SKM-1 (cell line): ENCODE results near the gene TXNL4B.
A peak's percentile ranks its signal among the peaks of the same experiment; 100 is the strongest.

Experiments used
- DNase-seq: peaks from one replicate; lab custom pipeline; 2025; ENCODE audit not compliant: unreplicated experiment; lab: John Stamatoyannopoulos, UW

TXNL4B gene

GRCh38 chr16:72093448-72094265 lies at the start of gene TXNL4B, which contains the start of gene DHX38:
TSS of gene TXNL4B (minus strand) at chr16:72093620. CDS start at chr16:72090749, 2,871 bp downstream.
TSS of gene DHX38 (plus strand) at chr16:72093847. CDS start at chr16:72096158, 2,311 bp downstream.
- DNase-seq = peak; percentile 99

GRCh38 chr16:72142476-72142875 lies 49.1 kb upstream of the TXNL4B start:
- no peak for DNase-seq

GRCh38 chr16:72139908-72140307 lies 46.5 kb upstream of the TXNL4B start:
- DNase-seq = no peak

GRCh38 chr16:72138064-72138572 lies 44.7 kb upstream of the TXNL4B start:
- no peak for DNase-seq

GRCh38 chr16:72137380-72138063 lies 44.1 kb upstream of the TXNL4B start:
- no peak for DNase-seq

- DNase-seq = no peak
Observed at GRCh38 chr16:72134507-72134906, 41.1 kb upstream of the TXNL4B start.

GRCh38 chr16:72132726-72133125 lies 39.3 kb upstream of the TXNL4B start:
- no peak for DNase-seq

GRCh38 chr16:72131036-72131435 lies 37.6 kb upstream of the TXNL4B start:
- no peak for DNase-seq

GRCh38 chr16:72129976-72130656 lies 36.7 kb upstream of the TXNL4B start:
- no peak for DNase-seq

GRCh38 chr16:72128701-72129100 lies 35.3 kb upstream of the TXNL4B start:
- DNase-seq = no peak

- DNase-seq = no peak
Observed at GRCh38 chr16:72126429-72126765, 33.0 kb upstream of the TXNL4B start.

GRCh38 chr16:72125635-72126428 lies 32.4 kb upstream of the TXNL4B start:
- no peak for DNase-seq

GRCh38 chr16:72124761-72125634 lies 31.6 kb upstream of the TXNL4B start:
- DNase-seq = peak; percentile 52

- DNase-seq = no peak
Observed at GRCh38 chr16:72124148-72124547, 30.7 kb upstream of the TXNL4B start.

- no peak for DNase-seq
Observed at GRCh38 chr16:72123426-72123825, 30.0 kb upstream of the TXNL4B start.

- DNase-seq = no peak
Observed at GRCh38 chr16:72122916-72123315, 29.5 kb upstream of the TXNL4B start.

- no peak for DNase-seq
Observed at GRCh38 chr16:72122308-72122707, 28.9 kb upstream of the TXNL4B start.

- no peak for DNase-seq
Observed at GRCh38 chr16:72120026-72120425, 26.6 kb upstream of the TXNL4B start.

GRCh38 chr16:72113616-72113945 lies 20.2 kb upstream of the TXNL4B start:
- DNase-seq = no peak
